Hepatocyte (in vitro differentiated cells): ENCODE results near the gene TXNRD2. TPM values are rescaled to one million over a fixed set of nuclear protein-coding genes. Genes with fewer than 3 reads are reported as not detected.

Experiments
- DNase-seq: peaks from one replicate; pipeline ENCODE4 v3.0.0-alpha.2; 2016; ENCODE audit warnings: low spot score
- H2AFZ ChIP-seq: fragments of 200-600 bp; sonication (generic); 2 replicates; pipeline ENCODE4 v1.6.0; 2016; ENCODE audit warnings: antibody characterized with exemption, mild to moderate bottlenecking
- H3K27ac ChIP-seq: fragments of 200-600 bp; sonication (generic); 2 replicates; pipeline ENCODE4 v1.5.1; 2016; ENCODE audit warnings: mild to moderate bottlenecking
- H3K27me3 ChIP-seq: fragments of 200-600 bp; sonication (generic); 2 replicates; pipeline ENCODE4 v1.6.1; 2016
- H3K36me3 ChIP-seq: fragments of 200-600 bp; sonication (generic); replicated peaks from 2 replicates; pipeline ENCODE4 v1.5.1; 2016; ENCODE audit warnings: low read depth; ENCODE audit not compliant: insufficient read depth
- H3K4me1 ChIP-seq: fragments of 200-600 bp; sonication (generic); 2 replicates; pipeline ENCODE4 v1.5.1; 2016; ENCODE audit warnings: mild to moderate bottlenecking, moderate library complexity; ENCODE audit not compliant: insufficient read depth
- H3K4me2 ChIP-seq: fragments of 200-600 bp; sonication (generic); 2 replicates; pipeline ENCODE4 v1.6.0; 2016
- H3K4me3 ChIP-seq: fragments of 200-600 bp; sonication (generic); 2 replicates; pipeline ENCODE4 v1.5.1; 2016; ENCODE audit warnings: mild to moderate bottlenecking
- H3K79me2 ChIP-seq: fragments of 200-600 bp; sonication (generic); 2 replicates; pipeline ENCODE4 v1.6.0; 2017; ENCODE audit warnings: mild to moderate bottlenecking
- H3K9me2 ChIP-seq: fragments of 200-600 bp; sonication (generic); replicated peaks from 2 replicates; pipeline ENCODE4 v1.6.0; 2017; ENCODE audit warnings: mild to moderate bottlenecking; ENCODE audit not compliant: insufficient read depth
- H3K9me3 ChIP-seq: fragments of 200-600 bp; sonication (generic); 2 replicates; pipeline ENCODE4 v1.5.1; 2016; ENCODE audit warnings: low read depth, mild to moderate bottlenecking
- H4K20me1 ChIP-seq: fragments of 200-600 bp; sonication (generic); 2 replicates; pipeline ENCODE4 v1.6.0; 2016; ENCODE audit warnings: mild to moderate bottlenecking; ENCODE audit not compliant: insufficient read depth, poor library complexity, severe bottlenecking
- EZH2 ChIP-seq: fragments of 200-600 bp; sonication (generic); IDR thresholded peaks from 2 replicates; pipeline ENCODE4 v1.6.1; 2016; ENCODE audit warnings: antibody characterized with exemption, mild to moderate bottlenecking, borderline replicate concordance
- EZH2phosphoT487 ChIP-seq: fragments of 200-600 bp; sonication (generic); IDR thresholded peaks from one replicate; pipeline ENCODE4 v1.6.1; 2018; ENCODE audit warnings: antibody characterized with exemption, mild to moderate bottlenecking, low read depth, moderate library complexity; ENCODE audit not compliant: unreplicated experiment, severe bottlenecking
- WGBS: methylation state at CpG from one replicate; pipeline ENCODE4 v1.1.6; 2016; ENCODE audit warnings: low lambda C conversion rate; ENCODE audit errors: missing lambda C conversion rate; 5-methylcytosine and 5-hydroxymethylcytosine counted together
- polyA plus RNA-seq: library from polyadenylated mRNA; unstranded; fragments of >200 nt; fragmentation: Nextera tagmentation; extraction: Ambion mirVana; gene quantifications from 2 replicates; pipeline ENCODE4 v1.2.1, GENCODE V29; 2016
- total RNA-seq: library from RNA; depleted of rRNA; stranded (reverse); fragments of >200 nt; gene quantifications from 2 replicates; pipeline ENCODE4 v1.2.3, GENCODE V29; 2014
- TF ChIP-seq, protein P1 (sequence below): fragments of 200-600 bp; sonication (generic); IDR thresholded peaks from 2 replicates; pipeline ENCODE4 v1.5.1; 2016; ENCODE audit warnings: antibody characterized with exemption, mild to moderate bottlenecking; ENCODE audit not compliant: poor library complexity

TXNRD2 gene
- total and polyA plus RNA-seq, 2 experiments from 2014 or later: 0.60 to 2.1 TPM

DNA sequence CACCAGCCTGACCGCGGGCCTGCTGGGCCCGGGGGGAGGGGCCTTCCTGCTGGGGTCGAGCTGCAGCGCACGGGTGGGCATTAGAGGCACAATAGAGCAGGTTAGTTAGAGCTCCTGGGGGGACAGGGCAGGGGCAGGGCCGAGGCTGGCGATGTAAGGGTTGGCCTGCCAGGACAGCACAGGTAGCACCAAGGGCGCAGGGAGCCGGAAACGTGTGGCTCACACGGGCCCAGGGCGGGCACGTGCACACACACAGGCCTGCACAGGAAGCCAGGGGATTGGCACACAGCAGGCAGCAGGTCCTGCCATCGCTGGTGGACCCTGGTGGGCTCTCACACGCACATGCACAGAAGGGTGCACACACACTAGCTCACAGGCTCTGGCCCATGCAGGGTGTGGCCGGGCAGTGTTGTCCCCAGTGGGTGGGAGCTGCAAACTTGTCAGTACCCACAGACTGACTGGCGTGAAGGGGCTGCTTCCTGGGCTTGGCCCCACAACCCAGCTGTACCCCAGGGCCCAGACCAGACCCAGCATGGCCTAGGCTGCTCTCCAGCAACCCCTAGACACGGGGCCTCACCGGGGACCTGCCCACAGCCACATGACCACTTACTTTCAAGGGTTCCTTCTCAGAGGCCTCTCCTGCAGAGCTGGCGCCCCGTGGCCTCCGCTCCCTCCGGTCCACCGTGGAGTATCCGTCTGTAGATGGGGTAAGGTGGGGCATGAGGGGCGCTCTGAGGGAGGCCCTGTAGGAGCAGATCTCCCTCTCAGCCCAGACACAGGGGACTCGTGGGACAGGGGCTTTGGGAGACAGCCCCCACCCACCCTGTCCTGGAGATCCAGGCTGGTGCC lies 29.9 kb upstream of the TXNRD2 start:
- Histone ChIP-seq H3K27ac (no peak overlapping the region), H3K9me2 (no peaks in the 10 kb centered on the region), H3K4me3 (no peak overlapping the region), H2AFZ (no peak overlapping the region), H3K4me2 (no peak overlapping the region), H3K79me2 (no peaks in the 10 kb centered on the region), H3K36me3 (no peaks in the 10 kb centered on the region), H3K9me3 (no peaks in the 10 kb centered on the region), H4K20me1 (no peaks in the 10 kb centered on the region), H3K27me3 (no peaks in the 10 kb centered on the region), H3K4me1 (no peaks in the 10 kb centered on the region)
- 91% methylated on average over 28 of the region's 28 CpGs for WGBS
- DNase-seq: no peak
- TF ChIP-seq EZH2: no peak
- TF ChIP-seq, protein P1, sequence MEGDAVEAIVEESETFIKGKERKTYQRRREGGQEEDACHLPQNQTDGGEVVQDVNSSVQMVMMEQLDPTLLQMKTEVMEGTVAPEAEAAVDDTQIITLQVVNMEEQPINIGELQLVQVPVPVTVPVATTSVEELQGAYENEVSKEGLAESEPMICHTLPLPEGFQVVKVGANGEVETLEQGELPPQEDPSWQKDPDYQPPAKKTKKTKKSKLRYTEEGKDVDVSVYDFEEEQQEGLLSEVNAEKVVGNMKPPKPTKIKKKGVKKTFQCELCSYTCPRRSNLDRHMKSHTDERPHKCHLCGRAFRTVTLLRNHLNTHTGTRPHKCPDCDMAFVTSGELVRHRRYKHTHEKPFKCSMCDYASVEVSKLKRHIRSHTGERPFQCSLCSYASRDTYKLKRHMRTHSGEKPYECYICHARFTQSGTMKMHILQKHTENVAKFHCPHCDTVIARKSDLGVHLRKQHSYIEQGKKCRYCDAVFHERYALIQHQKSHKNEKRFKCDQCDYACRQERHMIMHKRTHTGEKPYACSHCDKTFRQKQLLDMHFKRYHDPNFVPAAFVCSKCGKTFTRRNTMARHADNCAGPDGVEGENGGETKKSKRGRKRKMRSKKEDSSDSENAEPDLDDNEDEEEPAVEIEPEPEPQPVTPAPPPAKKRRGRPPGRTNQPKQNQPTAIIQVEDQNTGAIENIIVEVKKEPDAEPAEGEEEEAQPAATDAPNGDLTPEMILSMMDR: no peak
- TF ChIP-seq EZH2phosphoT487: no peak

DNA sequence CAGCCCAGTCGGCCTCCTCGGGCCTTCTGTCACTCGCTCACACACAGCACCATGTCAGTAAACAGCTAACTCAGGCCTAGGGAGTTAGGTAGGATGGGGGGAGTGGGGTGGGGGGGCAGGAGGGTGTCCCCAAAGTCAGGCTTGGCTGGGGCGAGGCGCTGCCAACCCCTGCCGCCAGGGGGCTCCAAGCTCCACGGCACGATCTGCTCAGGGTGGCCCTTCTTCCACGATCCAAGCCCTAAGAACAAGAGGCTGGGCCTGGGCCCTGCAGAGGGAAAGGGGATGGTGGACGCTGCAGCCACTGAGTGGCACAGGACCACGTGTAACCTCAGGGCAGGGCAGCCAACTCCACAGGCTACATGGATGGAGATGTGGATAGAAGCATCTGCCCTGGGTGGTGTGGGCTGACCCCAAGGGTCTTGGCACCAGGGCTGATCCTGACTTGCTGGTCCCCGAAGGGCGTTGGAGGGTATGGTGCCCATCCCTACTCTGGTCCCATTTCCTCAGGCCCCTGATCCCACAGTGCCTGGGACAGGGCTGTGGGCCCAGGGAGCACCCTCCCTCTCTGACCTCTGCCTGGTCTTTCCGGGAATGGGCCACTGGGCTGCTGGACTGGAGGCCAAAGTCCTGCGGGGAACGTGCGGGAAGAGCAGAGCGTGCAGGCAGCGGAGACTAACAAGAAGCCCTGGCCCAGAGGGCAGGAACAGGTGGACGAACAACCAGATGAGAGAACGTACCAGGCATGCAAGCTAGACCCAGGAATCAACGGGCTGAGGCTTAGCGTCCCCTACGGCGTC lies 29.1 kb upstream of the TXNRD2 start:
- Histone ChIP-seq H3K27ac (no peak overlapping the region), H3K9me2 (no peaks in the 10 kb centered on the region), H3K4me2 (no peak overlapping the region), H4K20me1 (no peaks in the 10 kb centered on the region), H3K4me1 (no peaks in the 10 kb centered on the region), H2AFZ (no peak overlapping the region), H3K36me3 (no peaks in the 10 kb centered on the region), H3K27me3 (no peaks in the 10 kb centered on the region), H3K79me2 (no peaks in the 10 kb centered on the region), H3K4me3 (no peak overlapping the region), H3K9me3 (no peaks in the 10 kb centered on the region)
- TF ChIP-seq EZH2: no peak
- TF ChIP-seq, protein P1: peak; percentile 90
- DNase-seq: peak; percentile 74
- 82% methylated on average over 16 of the region's 25 CpGs for WGBS

DNA sequence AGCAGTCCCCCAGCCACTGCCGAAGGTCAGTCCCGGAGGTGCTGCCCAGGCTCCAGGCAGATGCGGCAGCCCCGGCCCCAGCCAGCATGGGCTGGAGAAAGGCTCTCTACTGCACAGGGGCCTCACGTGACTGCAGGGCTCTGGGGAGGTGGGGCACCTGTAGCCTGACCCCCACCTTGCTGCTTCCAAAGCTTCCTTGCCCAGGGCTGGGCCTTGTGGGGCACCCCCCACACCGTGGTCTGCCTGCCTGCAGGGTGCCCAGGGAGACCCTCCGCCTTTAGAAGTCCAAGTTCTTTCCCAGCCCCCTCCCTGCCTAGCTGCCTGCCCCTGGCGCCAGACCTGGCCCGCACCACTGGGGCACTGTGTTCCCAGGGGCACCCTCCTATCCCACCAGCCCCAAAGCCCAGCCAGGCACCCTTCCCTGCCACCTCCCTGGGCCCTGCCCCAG lies 28.4 kb upstream of the TXNRD2 start:
- H3K27ac ChIP-seq: no peak overlapping the region
- no peak for DNase-seq
- no peaks in the 10 kb centered on the region for H4K20me1 ChIP-seq
- H3K27me3 ChIP-seq: no peaks in the 10 kb centered on the region
- no peaks in the 10 kb centered on the region for H3K36me3 ChIP-seq
- no peaks in the 10 kb centered on the region for H3K4me1 ChIP-seq
- H3K79me2 ChIP-seq: no peaks in the 10 kb centered on the region
- no peaks in the 10 kb centered on the region for H3K9me2 ChIP-seq
- WGBS: 85% methylated on average over 9 of the region's 9 CpGs
- TF ChIP-seq, protein P1: no peak
- TF ChIP-seq EZH2phosphoT487 (no peak), EZH2 (no peak)
- no peak overlapping the region for H3K4me2 ChIP-seq
- no peaks in the 10 kb centered on the region for H3K9me3 ChIP-seq
- no peak overlapping the region for H2AFZ ChIP-seq
- H3K4me3 ChIP-seq: no peak overlapping the region
